Endothelial cell of umbilical vein (primary cell): ENCODE data around the gene ZNF205. TPM values are rescaled to one million over a fixed set of nuclear protein-coding genes. Genes with fewer than 3 reads are reported as not detected.

Source experiments
- BruUV-seq: library from RNA; stranded (reverse); fragments of 400-500 nt; replicated peaks from 2 replicates; lab custom pipeline; 2021; lab: Mats Ljungman, UMichigan
- CTCF ChIA-PET: fragments of 300-600, 350-600 bp; sonication (Branson Sonifier 250); formaldehyde crosslinking; loops from one replicate; lab custom pipeline; 2021; ENCODE audit warnings: antibody characterized with exemption, inconsistent platforms; lab: Charles Lee
- POLR2A ChIA-PET: fragments of 300-600, 350-600 bp; sonication (Branson Sonifier 250); formaldehyde crosslinking; loops from one replicate; lab custom pipeline; 2021; ENCODE audit warnings: antibody characterized with exemption, inconsistent platforms; lab: Charles Lee
- DNase-seq: peaks from one replicate; pipeline ENCODE4 v3.0.0-alpha.2; 2011; ENCODE audit warnings: low read depth, low spot score
- FAIRE-seq: peaks from 2 replicates; lab custom pipeline; 2011; peaks lifted over from hg19 to GRCh38; lab: Jason Lieb, UNC
- H2AFZ ChIP-seq: 2 replicates; pipeline ENCODE4 v1.6.0; 2012; ENCODE audit warnings: low read depth, low read length, control low read depth, inconsistent platforms
- H3K27ac ChIP-seq: 2 replicates; pipeline ENCODE4 v1.5.1; 2011; ENCODE audit warnings: low read depth, mild to moderate bottlenecking, control low read depth, low read length, moderate library complexity; ENCODE audit not compliant: insufficient read depth
- H3K27me3 ChIP-seq, 2 experiments: 2 replicates each; pipeline versions ENCODE4 v1.6.0 to v1.6.1; 2011; ENCODE audit warnings: low read length in 2 of 2, mixed read lengths in 1 of 2; ENCODE audit not compliant: control insufficient read depth in 2 of 2, insufficient read depth in 2 of 2
- H3K36me3 ChIP-seq, 2 experiments: 2 replicates in 1 of 2; 3 replicates in 1 of 2; pipeline ENCODE4 v1.5.1; 2011; ENCODE audit warnings: low read length in 2 of 2, mild to moderate bottlenecking in 1 of 2, moderate library complexity in 1 of 2; ENCODE audit not compliant: control insufficient read depth in 2 of 2, insufficient read depth in 2 of 2; ENCODE audit errors: extremely low read depth in 1 of 2
- H3K4me1 ChIP-seq: 3 replicates; pipeline ENCODE4 v1.5.1; 2011; ENCODE audit warnings: mild to moderate bottlenecking, low read length; ENCODE audit not compliant: control insufficient read depth, insufficient read depth; ENCODE audit errors: extremely low read depth
- H3K4me2 ChIP-seq: 2 replicates; pipeline ENCODE4 v1.6.1; 2011; ENCODE audit warnings: low read length, control low read depth, mixed read lengths; ENCODE audit not compliant: insufficient read depth
- H3K4me3 ChIP-seq, 3 experiments: fragments of 200-600 bp in 1 of 3; sonication (generic), shearing (Covaris generic) in 1 of 3; replicated peaks in 1 of 3; 2 replicates each; pipeline ENCODE4 v1.5.1; 2011 to 2016; ENCODE audit warnings: control low read depth in 3 of 3, low read length in 3 of 3, mild to moderate bottlenecking in 2 of 3, inconsistent platforms in 1 of 3, low read depth in 1 of 3, moderate library complexity in 1 of 3; ENCODE audit not compliant: insufficient read depth in 1 of 3
- H3K79me2 ChIP-seq: 2 replicates; pipeline ENCODE4 v1.6.0; 2012; ENCODE audit warnings: low read length, inconsistent platforms; ENCODE audit not compliant: control insufficient read depth, insufficient read depth
- H3K9ac ChIP-seq: replicated peaks from 2 replicates; pipeline ENCODE3; 2011; ENCODE audit warnings: low read length, control low read depth; ENCODE audit not compliant: insufficient read depth; ENCODE audit errors: extremely low read depth
- H3K9me1 ChIP-seq: replicated peaks from 3 replicates; pipeline ENCODE4 v1.6.0; 2011; ENCODE audit warnings: mild to moderate bottlenecking, low read length; ENCODE audit not compliant: control insufficient read depth, insufficient read depth; ENCODE audit errors: extremely low read depth
- H3K9me3 ChIP-seq: replicated peaks from 2 replicates; pipeline ENCODE4 v1.5.1; 2012; ENCODE audit warnings: low read length, inconsistent platforms; ENCODE audit not compliant: control insufficient read depth, insufficient read depth
- H4K20me1 ChIP-seq: replicated peaks from 2 replicates; pipeline ENCODE3; 2011; ENCODE audit warnings: mild to moderate bottlenecking, low read length; ENCODE audit not compliant: control insufficient read depth, insufficient read depth; ENCODE audit errors: extremely low read depth
- EZH2 ChIP-seq: IDR thresholded peaks from 2 replicates; pipeline ENCODE4 v1.6.1; 2012; ENCODE audit warnings: borderline replicate concordance, low read depth, mild to moderate bottlenecking, moderate library complexity, low read length, inconsistent platforms; ENCODE audit not compliant: severe bottlenecking
- FOS ChIP-seq: IDR thresholded peaks from 2 replicates; pipeline ENCODE4 v1.6.1; 2011; ENCODE audit warnings: mild to moderate bottlenecking, low read length, moderate library complexity, borderline replicate concordance; ENCODE audit not compliant: insufficient read depth
- GATA2 ChIP-seq: IDR thresholded peaks from 2 replicates; pipeline ENCODE4 v1.7.0; 2011; ENCODE audit warnings: low read depth, mild to moderate bottlenecking, moderate library complexity, mixed read lengths, low read length; ENCODE audit not compliant: insufficient read length, insufficient read depth
- JUN ChIP-seq: IDR thresholded peaks from 2 replicates; pipeline ENCODE4 v1.6.1; 2011; ENCODE audit warnings: borderline replicate concordance, low read depth; ENCODE audit not compliant: insufficient read length, insufficient read depth
- MYC ChIP-seq: IDR thresholded peaks from one replicate; pipeline ENCODE4 v1.6.1; 2011; ENCODE audit warnings: mild to moderate bottlenecking, low read depth, low read length
- POLR2A ChIP-seq: IDR thresholded peaks from 2 replicates; pipeline ENCODE4 v1.6.1; 2012; ENCODE audit warnings: low read depth, mild to moderate bottlenecking, control low read depth, low read length
- POLR2AphosphoS5 ChIP-seq: IDR thresholded peaks from 2 replicates; pipeline ENCODE4 v1.6.1; 2012; ENCODE audit warnings: low read depth, mild to moderate bottlenecking, control low read depth, low read length, moderate library complexity; ENCODE audit not compliant: insufficient read depth
- dilution Hi-C: fragments of 300-500 bp; cut with MboI; formaldehyde crosslinking; loops from one replicate; pipeline ENCODE4 v1.15.0; 2019; ENCODE audit warnings: low sequenced_read_pairs; ENCODE audit not compliant: extremely low pct_ligation_motif_present
- intact Hi-C: fragments of 100-400 bp; cut with micrococcal nuclease; formaldehyde crosslinking; loops from one replicate; pipeline ENCODE4 v1.10.0; 2022
- polyA plus RNA-seq, 4 experiments: library from polyadenylated mRNA; depleted of rRNA in 3 of 4; stranded (reverse) in 3 of 4; unstranded in 1 of 4; fragments of >200 nt; gene quantifications; 2 replicates each; pipeline versions ENCODE4 v1.2.1 to v1.2.3, GENCODE V29; 2011 to 2012; ENCODE audit warnings: missing spikeins in 1 of 4
- total RNA-seq: library from RNA; stranded (reverse); gene quantifications from 2 replicates; pipeline ENCODE4 v1.2.3, GENCODE V29; 2021
- TF ChIP-seq, protein P1 (sequence below), 2 donors: IDR thresholded peaks; 1 replicate in 1 of 2; 2 replicates in 1 of 2; pipeline ENCODE4 v1.5.1; 2011; ENCODE audit warnings: low read length in 2 of 2, mild to moderate bottlenecking in 2 of 2, moderate library complexity in 2 of 2, control low read depth in 1 of 2, inconsistent platforms in 1 of 2, low read depth in 1 of 2; ENCODE audit not compliant: insufficient read depth in 1 of 2; ENCODE audit errors: extremely low read depth in 1 of 2
- TF ChIP-seq, protein P2 (sequence below): IDR thresholded peaks from 2 replicates; pipeline ENCODE4 v1.6.1; 2011; ENCODE audit not compliant: insufficient read depth, insufficient read length

ZNF205 gene
- total and polyA plus RNA-seq, 2 donors (not counting 3 experiments of a cell fraction or from before 2014, with no cell fraction given), result 18.5 to 19.0 TPM

DNA sequence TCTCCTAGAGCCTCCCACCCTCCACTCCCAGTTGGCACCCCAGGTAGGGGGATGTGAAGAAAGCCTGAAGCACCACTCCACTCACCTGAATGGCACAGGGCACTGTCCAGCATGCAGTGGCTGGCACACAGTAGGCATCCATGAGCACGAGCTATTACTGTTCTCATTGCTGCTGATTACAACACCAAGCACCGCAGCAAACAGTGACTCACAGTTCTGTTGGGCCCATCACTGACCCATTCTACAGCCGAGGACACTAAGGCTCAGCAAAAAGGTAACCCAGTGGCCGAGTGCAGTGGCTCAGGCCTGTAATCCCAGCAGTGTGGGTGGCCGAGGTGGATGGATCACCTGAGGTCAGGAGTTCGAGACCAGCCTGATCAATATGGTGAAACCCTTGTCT lies 16.0 kb upstream of the ZNF205 start:
- H4K20me1 ChIP-seq, result no peaks in the 10 kb centered on the region

More for the DNA sequence above, 16.0 kb upstream of the ZNF205 start:
- no peak for FAIRE-seq
- Histone ChIP-seq H3K79me2 (no peaks in the 10 kb centered on the region), H3K4me3 (no peak overlapping the region), H3K27ac (no peak overlapping the region), H2AFZ (no peak overlapping the region), H3K36me3 (no peaks in the 10 kb centered on the region), H3K9ac (no peak overlapping the region), H3K4me2 (no peak overlapping the region), H3K9me1 (no peaks in the 10 kb centered on the region), H3K27me3 (peaks cover 0 to 2% of the 10 kb centered on the region in 2 experiments), H3K9me3 (no peaks in the 10 kb centered on the region), H3K4me1 (peaks cover 15% of the 10 kb centered on the region)
- no peak for DNase-seq
- dilution Hi-C loops, result no loop called here
- TF ChIP-seq MYC (no peak), JUN (no peak), POLR2AphosphoS5 (no peak), EZH2 (no peak), FOS (no peak), GATA2 (no peak), POLR2A (no peak)
- TF ChIP-seq, protein P1, sequence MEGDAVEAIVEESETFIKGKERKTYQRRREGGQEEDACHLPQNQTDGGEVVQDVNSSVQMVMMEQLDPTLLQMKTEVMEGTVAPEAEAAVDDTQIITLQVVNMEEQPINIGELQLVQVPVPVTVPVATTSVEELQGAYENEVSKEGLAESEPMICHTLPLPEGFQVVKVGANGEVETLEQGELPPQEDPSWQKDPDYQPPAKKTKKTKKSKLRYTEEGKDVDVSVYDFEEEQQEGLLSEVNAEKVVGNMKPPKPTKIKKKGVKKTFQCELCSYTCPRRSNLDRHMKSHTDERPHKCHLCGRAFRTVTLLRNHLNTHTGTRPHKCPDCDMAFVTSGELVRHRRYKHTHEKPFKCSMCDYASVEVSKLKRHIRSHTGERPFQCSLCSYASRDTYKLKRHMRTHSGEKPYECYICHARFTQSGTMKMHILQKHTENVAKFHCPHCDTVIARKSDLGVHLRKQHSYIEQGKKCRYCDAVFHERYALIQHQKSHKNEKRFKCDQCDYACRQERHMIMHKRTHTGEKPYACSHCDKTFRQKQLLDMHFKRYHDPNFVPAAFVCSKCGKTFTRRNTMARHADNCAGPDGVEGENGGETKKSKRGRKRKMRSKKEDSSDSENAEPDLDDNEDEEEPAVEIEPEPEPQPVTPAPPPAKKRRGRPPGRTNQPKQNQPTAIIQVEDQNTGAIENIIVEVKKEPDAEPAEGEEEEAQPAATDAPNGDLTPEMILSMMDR (IDR thresholded peaks at IDR 0.05; ENCODE audit: extremely low read depth in 1 of 2, insufficient read depth in 1 of 2, low read depth in 1 of 2, low read length in 2 of 2), result no peak
- TF ChIP-seq, protein P2, sequence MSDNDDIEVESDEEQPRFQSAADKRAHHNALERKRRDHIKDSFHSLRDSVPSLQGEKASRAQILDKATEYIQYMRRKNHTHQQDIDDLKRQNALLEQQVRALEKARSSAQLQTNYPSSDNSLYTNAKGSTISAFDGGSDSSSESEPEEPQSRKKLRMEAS, result no peak
- ChIA-PET POLR2A (no interaction called here), CTCF (interaction anchor here (1.0 to 4.8 kb wide), 5 partner anchors 17 to 62 kb away, joined by 3 to 49 read pairs (median 10); partner anchors contain the start of gene IL32)
- no TSS peak for BruUV-seq
- intact Hi-C loops, result no loop called here
